Anterior cingulate cortex (tissue), 58 donors: ENCODE data around the gene GALNT16.
"Not testable (repeated sequence)": the region's sequence is repeated elsewhere in the genome, so short reads cannot be mapped to it uniquely, and the experiment has no call there.

ENCODE experiments used
- DNase-seq, 58 donors: peaks; one replicate each; lab custom pipeline; 2025; lab: John Stamatoyannopoulos, UW

GALNT16 gene

GRCh38 chr14:69282448-69282847 is 22.5 kb downstream of the GALNT16 start:
- no peak for DNase-seq

GRCh38 chr14:69284170-69284569 is 24.2 kb downstream of the GALNT16 start:
- no peak for DNase-seq

- no peak for DNase-seq
These were observed 25.8 kb downstream of the GALNT16 start for GRCh38 chr14:69285661-69286255.

GRCh38 chr14:69287098-69288010 is 27.4 kb downstream of the GALNT16 start:
- peak in 5 of 58 donors; percentile 6 to 46 (median 27) for DNase-seq

- DNase-seq: peak in 36 of 58 donors; percentile 15 to 81 (median 40)
These were observed 28.2 kb downstream of the GALNT16 start for GRCh38 chr14:69288011-69288771.

- DNase-seq: no peak
These were observed 29.2 kb downstream of the GALNT16 start for GRCh38 chr14:69288956-69289705.

GRCh38 chr14:69289811-69290520 is 30.0 kb downstream of the GALNT16 start:
- DNase-seq: no peak

- DNase-seq: not testable (repeated sequence)
These were observed 30.9 kb downstream of the GALNT16 start for GRCh38 chr14:69290881-69291280.

- no peak for DNase-seq
These were observed 31.4 kb downstream of the GALNT16 start for GRCh38 chr14:69291396-69291795.

- no peak for DNase-seq
These were observed 32.1 kb downstream of the GALNT16 start for GRCh38 chr14:69291891-69292561.

GRCh38 chr14:69298131-69299071 is 38.4 kb downstream of the GALNT16 start:
- peak in 13 of 58 donors; percentile 4 to 23 (median 11) for DNase-seq

GRCh38 chr14:69299286-69300035 is 39.5 kb downstream of the GALNT16 start:
- DNase-seq: no peak

GRCh38 chr14:69300601-69301221 is 40.8 kb downstream of the GALNT16 start:
- DNase-seq: no peak

- DNase-seq: no peak
These were observed 43.1 kb downstream of the GALNT16 start for GRCh38 chr14:69303086-69303485.

- DNase-seq: peak in 42 of 58 donors; percentile 7 to 74 (median 30)
These were observed 52.6 kb downstream of the GALNT16 start for GRCh38 chr14:69312608-69313007.

GRCh38 chr14:69313176-69313575 is 53.2 kb downstream of the GALNT16 start:
- DNase-seq: no peak

GRCh38 chr14:69314327-69314726 is 54.4 kb downstream of the GALNT16 start:
- DNase-seq: no peak
